Activated T-helper 2 cell treated with anti-CD3 and anti-CD28 coated beads, Interferon-gamma antibody, Interleukin-2, Interleukin-4, amounts not matched to agents 10 μg/mL and 5 μg/mL and 100 μg/mL, durations not matched to agents 14 hours and 24 hours and 36 hours (primary cell): ENCODE measurements around the gene PRAMEF6. TPM values are rescaled to one million over a fixed set of nuclear protein-coding genes. Genes with fewer than 3 reads are reported as not detected.
"Not testable (repeated sequence)": the region's sequence is repeated elsewhere in the genome, so short reads cannot be mapped to it uniquely, and the experiment has no call there.

ENCODE experiments used
- DNase-seq: peaks from one replicate; pipeline ENCODE4 v3.0.0; 2021; ENCODE audit warnings: low spot score
- H3K27ac Mint-ChIP-seq: one replicate; pipeline ENCODE4 v1.8.0; 2021; ENCODE audit warnings: mixed read lengths
- H3K27me3 Mint-ChIP-seq: one replicate; pipeline ENCODE4 v1.8.0; 2021; ENCODE audit warnings: low read depth, mixed read lengths
- H3K36me3 Mint-ChIP-seq: one replicate; pipeline ENCODE4 v1.8.0; 2021; ENCODE audit warnings: low read depth, mixed read lengths
- H3K4me1 Mint-ChIP-seq: one replicate; pipeline ENCODE4 v1.8.0; 2021; ENCODE audit warnings: low read depth, mixed read lengths
- H3K4me3 Mint-ChIP-seq: one replicate; pipeline ENCODE4 v1.8.0; 2021; ENCODE audit warnings: low read depth, mild to moderate bottlenecking, moderate library complexity, mixed read lengths
- H3K9me3 Mint-ChIP-seq: one replicate; pipeline ENCODE4 v1.8.0; 2021; ENCODE audit warnings: mixed read lengths
- intact Hi-C: fragments of 100-400 bp; cut with micrococcal nuclease; formaldehyde crosslinking; loops from one replicate; pipeline ENCODE4 v1.15.1; 2023
- total RNA-seq: library from RNA; stranded (reverse); gene quantifications from 2 replicates; pipeline ENCODE4 v1.2.3, GENCODE V29; 2022

Gene PRAMEF6
- total RNA-seq, result not detected in 2 replicates

DNA sequence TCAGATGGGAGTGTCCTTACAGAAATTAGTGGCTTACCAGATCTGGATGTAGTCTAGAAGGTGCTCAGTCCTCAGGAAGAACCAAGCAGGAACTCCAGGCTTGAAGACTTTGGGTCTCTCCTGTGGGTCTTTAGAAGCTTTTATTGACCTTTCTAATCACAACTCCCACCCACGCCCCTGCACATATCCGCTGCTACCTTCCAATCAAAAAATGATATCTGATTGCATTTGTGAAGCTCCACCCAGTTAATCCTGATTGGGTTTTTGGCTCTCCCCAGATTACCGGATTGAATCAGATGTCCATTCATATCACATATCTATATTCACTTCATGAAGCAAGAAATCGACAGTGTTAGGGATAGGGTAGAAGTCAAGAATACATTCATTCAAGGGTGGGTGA lies at the start of gene PRAMEF6:
Gene PRAMEF6, minus strand, starts transcription at position 101 of the 400 bp plus-strand sequence. CDS start 5,062 bp downstream, outside the sequence.
- H3K27ac Mint-ChIP-seq, DNase-seq, H3K27me3 Mint-ChIP-seq, H3K4me3 Mint-ChIP-seq, H3K36me3 Mint-ChIP-seq, H3K4me1 Mint-ChIP-seq, intact Hi-C loops, H3K9me3 Mint-ChIP-seq: not testable (repeated sequence)

DNA sequence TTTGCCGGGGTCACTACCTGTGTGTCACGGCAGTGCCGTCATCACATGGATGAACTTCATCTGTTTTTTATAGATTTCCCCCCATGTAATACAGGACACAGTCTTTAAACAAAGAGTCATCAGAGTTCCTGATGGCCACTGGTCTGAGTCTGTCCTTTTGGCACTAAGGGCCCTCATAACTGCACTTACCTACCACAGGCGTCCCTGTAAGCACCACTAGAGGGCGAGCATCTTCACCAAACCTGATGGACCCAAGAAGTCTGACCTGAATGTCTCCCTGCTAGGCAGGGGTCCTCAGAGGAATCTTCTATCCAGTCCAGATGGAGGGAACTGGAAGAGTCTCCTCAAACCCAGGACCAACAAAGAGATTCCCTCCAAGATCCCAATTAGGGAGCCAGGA lies 23.0 kb downstream of the PRAMEF6 start:
- H3K36me3 Mint-ChIP-seq, intact Hi-C loops: not testable (repeated sequence)

DNA sequence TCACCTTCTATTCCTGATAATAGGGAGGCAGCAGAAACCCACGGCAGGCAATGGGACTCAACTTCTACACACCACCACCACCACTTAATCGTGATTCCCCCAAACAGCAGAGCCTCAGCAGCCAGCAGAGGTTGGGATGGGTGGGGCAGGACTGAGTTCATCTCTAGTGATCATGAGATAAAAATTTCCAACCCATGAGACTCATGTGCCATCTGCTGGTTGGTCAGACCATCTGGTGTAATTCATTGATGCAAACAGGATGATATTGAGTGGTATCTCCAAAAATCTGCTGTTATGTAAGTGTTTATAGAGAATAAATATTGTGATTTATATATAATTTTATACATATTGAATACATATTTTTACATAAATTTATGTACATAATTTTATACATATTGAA lies 25.6 kb downstream of the PRAMEF6 start:
- DNase-seq, H3K4me1 Mint-ChIP-seq, intact Hi-C loops, H3K27me3 Mint-ChIP-seq, H3K4me3 Mint-ChIP-seq, H3K27ac Mint-ChIP-seq, H3K36me3 Mint-ChIP-seq, H3K9me3 Mint-ChIP-seq: not testable (repeated sequence)

More for the DNA sequence above, 23.0 kb downstream of the PRAMEF6 start:
- DNase-seq, H3K4me1 Mint-ChIP-seq, H3K4me3 Mint-ChIP-seq, H3K27me3 Mint-ChIP-seq, H3K9me3 Mint-ChIP-seq, H3K27ac Mint-ChIP-seq: not testable (repeated sequence)

DNA sequence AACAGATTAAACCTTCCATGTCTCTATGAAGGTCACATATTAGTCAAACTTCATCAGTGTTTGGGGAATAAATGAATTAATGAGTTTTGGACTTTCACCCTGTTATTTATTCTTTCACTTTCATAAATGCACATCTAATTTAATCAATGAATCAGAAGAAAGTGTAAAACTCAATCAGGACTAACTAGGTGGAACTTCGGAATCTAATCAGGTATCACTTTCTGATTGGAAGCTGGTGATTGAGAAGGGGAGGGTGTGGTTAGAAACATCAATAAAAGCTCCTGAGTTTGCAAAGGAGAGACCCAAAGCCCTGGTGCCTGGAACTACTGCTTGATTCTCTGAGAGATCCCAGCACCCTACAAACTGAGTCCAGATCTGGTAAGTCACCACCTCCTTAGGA lies 31.1 kb downstream of the PRAMEF6 start, which contains the start of gene PRAMEF7:
Gene PRAMEF7, plus strand, starts transcription at position 301 of the 400 bp plus-strand sequence. CDS start 1,083 bp downstream, outside the sequence.
- H3K4me3 Mint-ChIP-seq, H3K4me1 Mint-ChIP-seq, intact Hi-C loops, H3K9me3 Mint-ChIP-seq, H3K27me3 Mint-ChIP-seq, H3K27ac Mint-ChIP-seq, H3K36me3 Mint-ChIP-seq, DNase-seq: not testable (repeated sequence)

DNA sequence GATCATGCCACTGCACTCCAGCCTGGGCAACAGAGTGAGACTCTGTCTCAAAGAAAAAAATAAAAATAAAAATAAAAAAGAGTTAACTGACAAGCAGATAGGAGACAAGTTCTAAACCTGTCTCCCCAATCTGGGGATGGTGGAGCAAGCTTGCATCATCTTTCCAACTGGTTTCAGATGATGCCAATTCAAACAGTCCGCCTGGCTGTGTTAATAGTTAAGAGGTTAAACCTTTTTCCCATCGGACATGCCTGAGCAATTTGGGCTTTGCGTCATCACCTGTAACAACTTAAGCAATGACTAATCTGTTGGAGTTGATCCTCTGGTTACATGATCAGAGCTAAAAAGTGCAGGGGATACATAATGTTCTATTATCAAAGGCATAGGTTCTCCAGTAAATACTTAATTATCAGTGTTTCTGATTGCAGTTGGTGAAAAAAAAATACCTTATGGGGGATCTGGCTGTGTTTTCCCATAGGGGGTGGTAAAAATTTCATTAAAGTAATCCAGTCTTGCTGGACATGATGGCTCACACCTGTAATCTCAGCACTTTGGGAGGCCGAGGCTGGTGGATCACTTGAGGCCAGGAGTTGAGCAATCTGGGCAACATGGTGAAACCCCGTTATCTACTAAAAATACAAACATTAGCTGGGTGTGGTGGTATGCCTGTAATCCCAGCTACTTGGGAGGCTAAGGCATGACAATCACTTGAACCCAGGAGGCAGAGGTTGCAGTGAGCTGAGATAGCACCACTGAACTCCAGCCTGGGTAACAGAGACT lies 43.4 kb downstream of the PRAMEF6 start:
- H3K4me3 Mint-ChIP-seq, H3K27ac Mint-ChIP-seq, H3K36me3 Mint-ChIP-seq, intact Hi-C loops, DNase-seq, H3K9me3 Mint-ChIP-seq, H3K27me3 Mint-ChIP-seq, H3K4me1 Mint-ChIP-seq: not testable (repeated sequence)

DNA sequence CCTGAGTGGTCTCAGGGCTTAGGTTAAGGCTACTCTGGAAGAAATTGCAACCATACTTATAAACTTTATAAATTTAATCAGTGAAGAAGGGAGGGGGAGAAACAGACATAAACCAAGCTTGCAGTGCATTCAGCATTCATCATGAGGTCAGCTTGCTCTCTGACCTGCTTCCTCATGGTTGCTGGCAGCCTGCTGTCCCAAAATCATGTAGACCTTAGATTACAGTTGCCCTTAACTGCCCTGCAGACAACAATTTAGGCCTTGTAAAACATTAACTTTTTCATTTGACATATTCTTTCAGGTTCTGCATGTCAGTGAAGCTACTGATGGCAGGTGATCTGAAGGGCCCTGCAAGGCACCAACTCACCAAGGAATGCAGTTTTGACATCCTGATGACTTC lies 48.2 kb downstream of the PRAMEF6 start:
- H3K4me3 Mint-ChIP-seq, intact Hi-C loops, H3K27ac Mint-ChIP-seq, H3K9me3 Mint-ChIP-seq, H3K36me3 Mint-ChIP-seq, H3K27me3 Mint-ChIP-seq, DNase-seq, H3K4me1 Mint-ChIP-seq: not testable (repeated sequence)

DNA sequence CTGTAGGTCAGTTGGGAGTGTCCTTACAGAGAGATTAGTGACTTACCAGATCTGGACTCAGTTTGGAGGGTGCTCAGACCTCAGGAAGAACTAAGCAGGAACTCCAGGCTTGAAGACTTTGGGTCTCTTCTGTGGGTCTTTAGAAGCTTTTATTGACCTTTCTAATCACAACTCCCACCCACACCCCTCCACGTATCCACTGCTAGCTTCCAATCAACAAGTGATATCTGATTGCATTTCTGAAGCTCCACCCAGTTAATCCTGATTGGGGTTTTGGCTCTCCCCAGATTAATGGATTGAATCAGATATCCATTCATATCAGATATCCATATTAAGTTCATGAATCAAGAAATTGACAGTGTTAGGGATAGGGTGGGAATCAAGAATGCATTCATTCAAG lies 49.2 kb downstream of the PRAMEF6 start, which contains the start of gene PRAMEF10:
Gene PRAMEF10, minus strand, starts transcription at position 101 of the 400 bp plus-strand sequence. CDS start 2,423 bp downstream, outside the sequence.
- H3K9me3 Mint-ChIP-seq, H3K27me3 Mint-ChIP-seq, H3K4me3 Mint-ChIP-seq, H3K4me1 Mint-ChIP-seq, H3K27ac Mint-ChIP-seq, DNase-seq, H3K36me3 Mint-ChIP-seq, intact Hi-C loops: not testable (repeated sequence)

Other genes with a start within 250 kb of the PRAMEF6 start
- gene AADACL3, start 231.5 kb downstream of the PRAMEF6 start, total RNA-seq, result not detected in 2 replicates
- not detected in 2 replicates for gene CFAP107, start 201.4 kb downstream of the PRAMEF6 start, total RNA-seq
- not detected in 2 replicates for gene PRAMEF12, start 173.8 kb downstream of the PRAMEF6 start, total RNA-seq
- not detected in 2 replicates for gene PRAMEF1, start 156.2 kb downstream of the PRAMEF6 start, total RNA-seq
- not detected in 2 replicates for gene PRAMEF11, start 116.2 kb downstream of the PRAMEF6 start, total RNA-seq
- not detected in 2 replicates for gene HNRNPCL1, start 98.9 kb downstream of the PRAMEF6 start, total RNA-seq
- gene PRAMEF2, start 90.5 kb downstream of the PRAMEF6 start, total RNA-seq, result not detected in 2 replicates
- gene PRAMEF4, start 61.4 kb downstream of the PRAMEF6 start, total RNA-seq, result not detected in 2 replicates
- gene PRAMEF10, start 49.3 kb downstream of the PRAMEF6 start, total RNA-seq, result not detected in 2 replicates
- gene PRAMEF7, start 31.0 kb downstream of the PRAMEF6 start, total RNA-seq, result not detected in 2 replicates
- gene PRAMEF27, start 109.0 kb upstream of the PRAMEF6 start, total RNA-seq, result not detected in 2 replicates
- gene HNRNPCL3, start 113.2 kb upstream of the PRAMEF6 start, total RNA-seq, result not detected in 2 replicates
- not detected in 2 replicates for gene PRAMEF25, start 123.2 kb upstream of the PRAMEF6 start, total RNA-seq
- gene HNRNPCL2, start 169.3 kb upstream of the PRAMEF6 start, total RNA-seq, result not detected in 2 replicates
- gene PRAMEF26, start 208.4 kb upstream of the PRAMEF6 start, total RNA-seq, result not detected in 2 replicates
- not detected in 2 replicates for gene HNRNPCL4, start 218.1 kb upstream of the PRAMEF6 start, total RNA-seq
- not detected in 2 replicates for gene PRAMEF9, start 224.3 kb upstream of the PRAMEF6 start, total RNA-seq